Measurements from ENCODE around the gene ATP11C.

DNA sequence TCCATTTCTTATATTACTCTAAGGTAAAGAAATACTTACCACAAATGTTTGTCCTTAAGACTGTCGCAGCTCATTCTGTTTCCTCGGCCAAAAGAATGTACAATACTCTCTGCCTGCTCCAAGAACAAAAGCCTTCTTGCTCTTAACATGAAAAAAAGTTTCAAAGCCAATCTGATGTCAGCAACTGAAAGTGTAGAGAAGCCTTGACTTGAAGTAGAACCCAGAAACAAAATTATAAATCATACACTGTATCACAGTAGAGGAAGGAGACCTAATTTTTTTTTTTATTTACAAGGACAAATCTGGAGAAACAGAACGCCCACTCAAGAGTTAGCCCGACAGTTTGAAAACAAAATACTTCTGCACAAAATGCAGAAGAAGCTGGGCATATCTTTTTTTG lies 224.8 kb downstream of the ATP11C start, which contains the start of gene MCF2:
- TF ChIP-seq, protein P1, sequence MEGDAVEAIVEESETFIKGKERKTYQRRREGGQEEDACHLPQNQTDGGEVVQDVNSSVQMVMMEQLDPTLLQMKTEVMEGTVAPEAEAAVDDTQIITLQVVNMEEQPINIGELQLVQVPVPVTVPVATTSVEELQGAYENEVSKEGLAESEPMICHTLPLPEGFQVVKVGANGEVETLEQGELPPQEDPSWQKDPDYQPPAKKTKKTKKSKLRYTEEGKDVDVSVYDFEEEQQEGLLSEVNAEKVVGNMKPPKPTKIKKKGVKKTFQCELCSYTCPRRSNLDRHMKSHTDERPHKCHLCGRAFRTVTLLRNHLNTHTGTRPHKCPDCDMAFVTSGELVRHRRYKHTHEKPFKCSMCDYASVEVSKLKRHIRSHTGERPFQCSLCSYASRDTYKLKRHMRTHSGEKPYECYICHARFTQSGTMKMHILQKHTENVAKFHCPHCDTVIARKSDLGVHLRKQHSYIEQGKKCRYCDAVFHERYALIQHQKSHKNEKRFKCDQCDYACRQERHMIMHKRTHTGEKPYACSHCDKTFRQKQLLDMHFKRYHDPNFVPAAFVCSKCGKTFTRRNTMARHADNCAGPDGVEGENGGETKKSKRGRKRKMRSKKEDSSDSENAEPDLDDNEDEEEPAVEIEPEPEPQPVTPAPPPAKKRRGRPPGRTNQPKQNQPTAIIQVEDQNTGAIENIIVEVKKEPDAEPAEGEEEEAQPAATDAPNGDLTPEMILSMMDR (IDR thresholded peaks at IDR 0.05; ENCODE audit: insufficient read depth, low read length): no peak
- TF ChIP-seq GABPA (IDR thresholded peaks at IDR 0.05; ENCODE audit: low read depth): no peak
- TF ChIP-seq, protein P2, sequence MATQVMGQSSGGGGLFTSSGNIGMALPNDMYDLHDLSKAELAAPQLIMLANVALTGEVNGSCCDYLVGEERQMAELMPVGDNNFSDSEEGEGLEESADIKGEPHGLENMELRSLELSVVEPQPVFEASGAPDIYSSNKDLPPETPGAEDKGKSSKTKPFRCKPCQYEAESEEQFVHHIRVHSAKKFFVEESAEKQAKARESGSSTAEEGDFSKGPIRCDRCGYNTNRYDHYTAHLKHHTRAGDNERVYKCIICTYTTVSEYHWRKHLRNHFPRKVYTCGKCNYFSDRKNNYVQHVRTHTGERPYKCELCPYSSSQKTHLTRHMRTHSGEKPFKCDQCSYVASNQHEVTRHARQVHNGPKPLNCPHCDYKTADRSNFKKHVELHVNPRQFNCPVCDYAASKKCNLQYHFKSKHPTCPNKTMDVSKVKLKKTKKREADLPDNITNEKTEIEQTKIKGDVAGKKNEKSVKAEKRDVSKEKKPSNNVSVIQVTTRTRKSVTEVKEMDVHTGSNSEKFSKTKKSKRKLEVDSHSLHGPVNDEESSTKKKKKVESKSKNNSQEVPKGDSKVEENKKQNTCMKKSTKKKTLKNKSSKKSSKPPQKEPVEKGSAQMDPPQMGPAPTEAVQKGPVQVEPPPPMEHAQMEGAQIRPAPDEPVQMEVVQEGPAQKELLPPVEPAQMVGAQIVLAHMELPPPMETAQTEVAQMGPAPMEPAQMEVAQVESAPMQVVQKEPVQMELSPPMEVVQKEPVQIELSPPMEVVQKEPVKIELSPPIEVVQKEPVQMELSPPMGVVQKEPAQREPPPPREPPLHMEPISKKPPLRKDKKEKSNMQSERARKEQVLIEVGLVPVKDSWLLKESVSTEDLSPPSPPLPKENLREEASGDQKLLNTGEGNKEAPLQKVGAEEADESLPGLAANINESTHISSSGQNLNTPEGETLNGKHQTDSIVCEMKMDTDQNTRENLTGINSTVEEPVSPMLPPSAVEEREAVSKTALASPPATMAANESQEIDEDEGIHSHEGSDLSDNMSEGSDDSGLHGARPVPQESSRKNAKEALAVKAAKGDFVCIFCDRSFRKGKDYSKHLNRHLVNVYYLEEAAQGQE (IDR thresholded peaks at IDR 0.05; ENCODE audit: insufficient replicate concordance, low read depth): no peak

All from HL-60 (cell line).